IMR-90 (cell line): Measurements from ENCODE around the gene PMM1. TPM values are rescaled to one million over a fixed set of nuclear protein-coding genes. Genes with fewer than 3 reads are reported as not detected.

Source experiments
- ATAC-seq: fragments of 200-7000 bp; cut with Tn5 transposase; 2 replicates; pipeline ENCODE4 v1.9.1; 2020; ENCODE audit warnings: low read depth, mild to moderate bottlenecking, moderate library complexity
- BruUV-seq: library from RNA; stranded (reverse); fragments of 400-500 nt; replicated peaks from 2 replicates; lab custom pipeline; 2021; lab: Mats Ljungman, UMichigan
- CTCF ChIA-PET: fragments of 300-600 bp; formaldehyde crosslinking; extraction: SDS; loops from one replicate; lab custom pipeline; 2021; ENCODE audit warnings: antibody characterized with exemption; lab: Yijun Ruan, JAX
- POLR2A ChIA-PET: fragments of 300-600 bp; sonication (Branson Sonifier 250); formaldehyde crosslinking; loops from one replicate; lab custom pipeline; 2022; ENCODE audit warnings: antibody characterized with exemption; ENCODE audit not compliant: unreplicated experiment; lab: Charles Lee
- DNase-seq: peaks from one replicate; pipeline ENCODE4 v3.0.0; 2013
- H2AFZ ChIP-seq: replicated peaks from 2 replicates; pipeline ENCODE3; 2013; ENCODE audit warnings: low read length, mild to moderate bottlenecking; ENCODE audit not compliant: poor library complexity
- H2AK5ac ChIP-seq: 2 replicates; pipeline ENCODE4 v1.6.1; 2013; ENCODE audit warnings: low read depth, low read length, inconsistent platforms
- H2AK9ac ChIP-seq: replicated peaks from 2 replicates; pipeline ENCODE3; 2013; ENCODE audit warnings: mild to moderate bottlenecking, low read depth, low read length, moderate library complexity; ENCODE audit not compliant: poor library complexity
- H2BK120ac ChIP-seq: 2 replicates; pipeline ENCODE4 v1.6.1; 2013; ENCODE audit warnings: low read depth, low read length, inconsistent platforms
- H2BK15ac ChIP-seq: 3 replicates; pipeline ENCODE4 v1.6.1; 2013; ENCODE audit warnings: low read depth, low read length, inconsistent platforms
- H2BK20ac ChIP-seq: 2 replicates; pipeline ENCODE4 v1.6.1; 2013; ENCODE audit warnings: low read depth, mild to moderate bottlenecking, inconsistent platforms, low read length, moderate library complexity
- H2BK5ac ChIP-seq: 2 replicates; pipeline ENCODE4 v1.6.1; 2013; ENCODE audit warnings: mild to moderate bottlenecking, low read depth, low read length, inconsistent platforms; ENCODE audit not compliant: poor library complexity, severe bottlenecking
- H3K14ac ChIP-seq: replicated peaks from 2 replicates; pipeline ENCODE4 v1.6.1; 2013; ENCODE audit warnings: low read depth, low read length, inconsistent platforms
- H3K18ac ChIP-seq: 2 replicates; pipeline ENCODE4 v1.6.1; 2013; ENCODE audit warnings: low read depth, low read length, control low read depth
- H3K23ac ChIP-seq: 2 replicates; pipeline ENCODE4 v1.6.1; 2013; ENCODE audit warnings: low read depth, low read length, inconsistent platforms
- H3K27ac ChIP-seq: 2 replicates; pipeline ENCODE4 v1.5.1; 2013; ENCODE audit warnings: mild to moderate bottlenecking, control low read depth, low read length; ENCODE audit not compliant: insufficient read depth
- H3K27me3 ChIP-seq: 2 replicates; pipeline ENCODE4 v1.6.1; 2013; ENCODE audit warnings: low read length; ENCODE audit not compliant: control insufficient read depth, insufficient read depth
- H3K36me3 ChIP-seq: 2 replicates; pipeline ENCODE4 v1.6.1; 2013; ENCODE audit warnings: low read length, mixed read lengths; ENCODE audit not compliant: control insufficient read depth, insufficient read depth
- H3K4ac ChIP-seq: 2 replicates; pipeline ENCODE4 v1.6.1; 2013; ENCODE audit warnings: low read depth, low read length, inconsistent platforms
- H3K4me1 ChIP-seq: 2 replicates; pipeline ENCODE4 v1.6.1; 2013; ENCODE audit warnings: low read length, mixed read lengths; ENCODE audit not compliant: control insufficient read depth, insufficient read depth
- H3K4me2 ChIP-seq: 2 replicates; pipeline ENCODE4 v1.6.1; 2013; ENCODE audit warnings: low read depth, mild to moderate bottlenecking, control low read depth, low read length, moderate library complexity
- H3K4me3 ChIP-seq: 2 replicates; pipeline ENCODE4 v1.5.1; 2013; ENCODE audit warnings: low read depth, mild to moderate bottlenecking, control low read depth, low read length, moderate library complexity; ENCODE audit not compliant: insufficient read depth
- H3K56ac ChIP-seq: 2 replicates; pipeline ENCODE4 v1.6.1; 2013; ENCODE audit warnings: low read length, inconsistent platforms; ENCODE audit not compliant: insufficient read depth; ENCODE audit errors: extremely low read depth
- H3K79me1 ChIP-seq, 2 experiments: 2 replicates each; pipeline ENCODE4 v1.6.1; 2013; ENCODE audit warnings: low read length in 2 of 2, inconsistent platforms in 1 of 2, low read depth in 1 of 2
- H3K9ac ChIP-seq: 2 replicates; pipeline ENCODE4 v1.6.1; 2013; ENCODE audit warnings: low read depth, low read length, control low read depth
- H3K9me1 ChIP-seq: 2 replicates; pipeline ENCODE4 v1.6.1; 2013; ENCODE audit warnings: low read length, inconsistent platforms; ENCODE audit not compliant: insufficient read depth
- H3K9me3 ChIP-seq: 2 replicates; pipeline ENCODE4 v1.6.1; 2013; ENCODE audit warnings: low read length; ENCODE audit not compliant: control insufficient read depth, insufficient read depth
- H4K20me1 ChIP-seq: 2 replicates; pipeline ENCODE4 v1.6.1; 2013; ENCODE audit warnings: low read length, inconsistent platforms; ENCODE audit not compliant: insufficient read depth
- H4K5ac ChIP-seq: 2 replicates; pipeline ENCODE4 v1.6.1; 2013; ENCODE audit warnings: mild to moderate bottlenecking, low read depth, low read length, control low read depth
- H4K8ac ChIP-seq, 2 experiments: 2 replicates each; pipeline ENCODE4 v1.6.1; 2013; ENCODE audit warnings: low read depth in 2 of 2, low read length in 2 of 2, control low read depth in 1 of 2, inconsistent platforms in 1 of 2
- H4K91ac ChIP-seq: 2 replicates; pipeline ENCODE4 v1.6.1; 2013; ENCODE audit warnings: low read depth, low read length, inconsistent platforms; ENCODE audit not compliant: insufficient read depth
- CHD1 ChIP-seq: IDR thresholded peaks from 2 replicates; pipeline ENCODE4 v1.6.1; 2012; ENCODE audit warnings: low read depth, low read length, improper control_type of control experiment
- CTCF ChIP-seq: conservative IDR thresholded peaks from 2 replicates; pipeline ENCODE4 v1.5.1; 2012; ENCODE audit warnings: mild to moderate bottlenecking, low read depth, low read length, improper control_type of control experiment
- ELK1 ChIP-seq: fragments of 150-350 bp; IDR thresholded peaks from 2 replicates; pipeline ENCODE4 v1.6.1; 2016; ENCODE audit warnings: low read depth, mild to moderate bottlenecking, low read length, moderate library complexity, borderline replicate concordance
- MAFK ChIP-seq: IDR thresholded peaks from 2 replicates; pipeline ENCODE4 v1.6.1; 2012; ENCODE audit warnings: low read depth, low read length, improper control_type of control experiment
- NFE2L2 ChIP-seq: fragments of 150-350 bp; IDR thresholded peaks from 2 replicates; pipeline ENCODE4 v1.6.1; 2016; ENCODE audit warnings: low read depth, mild to moderate bottlenecking, low read length
- POLR2A ChIP-seq: IDR thresholded peaks from 2 replicates; pipeline ENCODE4 v1.6.1; 2012; ENCODE audit warnings: mild to moderate bottlenecking, low read depth, low read length
- RAD21 ChIP-seq: IDR thresholded peaks from 2 replicates; pipeline ENCODE4 v1.6.1; 2012; ENCODE audit warnings: low read length, improper control_type of control experiment
- RFX5 ChIP-seq: IDR thresholded peaks from 2 replicates; pipeline ENCODE4 v1.8.0; 2012; ENCODE audit warnings: low read depth, mild to moderate bottlenecking, low read length, moderate library complexity
- SMC3 ChIP-seq: fragments of 150-350 bp; IDR thresholded peaks from 2 replicates; pipeline ENCODE4 v1.6.1; 2016; ENCODE audit warnings: low read depth, mild to moderate bottlenecking, antibody characterized with exemption, low read length, moderate library complexity
- WGBS, 2 experiments: methylation state at CpG; one replicate each; pipeline versions ENCODE4 v1.1.5 to v1.1.7; 2013; ENCODE audit warnings: missing lambda C conversion rate in 2 of 2; ENCODE audit not compliant: insufficient read length in 1 of 2; ENCODE audit errors: extremely low coverage in 2 of 2; 5-methylcytosine and 5-hydroxymethylcytosine counted together
- dilution Hi-C: fragments of 300-500 bp; cut with HindIII; formaldehyde crosslinking; loops from one replicate; pipeline ENCODE4 v1.14.3; 2018; ENCODE audit warnings: low sequenced_read_pairs; ENCODE audit not compliant: unreplicated experiment
- in situ Hi-C: fragments of 300-500 bp; cut with MboI; formaldehyde crosslinking; loops from 3 replicates; pipeline ENCODE4 v1.14.3; 2019; ENCODE audit warnings: low sequenced_read_pairs, inconsistent platforms, mixed read lengths
- intact Hi-C: fragments of 100-400 bp; cut with micrococcal nuclease; formaldehyde crosslinking; loops from 2 replicates; pipeline ENCODE4 v1.10.0; 2022
- polyA plus RNA-seq, 3 experiments: library from polyadenylated mRNA; depleted of rRNA; stranded (reverse); fragments of >200 nt; gene quantifications; 2 replicates each; pipeline ENCODE4 v1.2.3, GENCODE V29; 2012; ENCODE audit warnings: low replicate concordance in 1 of 3
- total RNA-seq: library from RNA; depleted of rRNA; stranded (reverse); fragments of >200 nt; gene quantifications from 2 replicates; pipeline ENCODE4 v1.2.3, GENCODE V29; 2012

Gene PMM1
- total and polyA plus RNA-seq, 2 of the 4 experiments (the other 2 are of a cell fraction), result 22.8 to 92.8 TPM

GRCh38 chr22:41532908-41533825, 56.5 kb downstream of the PMM1 start:
- Histone ChIP-seq H3K9me3 (no peaks in the 10 kb centered on the region), H3K23ac (no peak overlapping the region), H4K5ac (no peak overlapping the region), H4K91ac (no peak overlapping the region), H4K20me1 (peaks cover 56% of the 10 kb centered on the region), H3K14ac (no peak overlapping the region), H2AK9ac (peak overlapping the region; percentile 96), H2BK20ac (no peak overlapping the region), H3K79me1 (peaks cover 17 to 61% of the 10 kb centered on the region in 2 experiments), H3K56ac (no peak overlapping the region), H3K27ac (no peak overlapping the region), H3K4me2 (no peak overlapping the region), H3K4me3 (no peak overlapping the region), H3K9me1 (0 out of 2 replicates have a peak, but pooled peaks cover 2% of the 10 kb centered on the region), H2AFZ (peak overlapping the region; percentile 26), H2AK5ac (peak overlapping the region; percentile 67; the same call in 1 of the 2 replicates), H3K27me3 (no peaks in the 10 kb centered on the region), H2BK15ac (no peak overlapping the region), H3K4me1 (no peaks in the 10 kb centered on the region), H2BK120ac (no peak overlapping the region), H2BK5ac (no peak overlapping the region), H3K9ac (no peak overlapping the region), H3K36me3 (peaks cover 49% of the 10 kb centered on the region), H4K8ac (no peak overlapping the region; a peak in 1 of 4 replicates), H3K4ac (no peak overlapping the region), H3K18ac (no peak overlapping the region)
- CTCF ChIA-PET, result interaction anchor here (0.9 kb wide), 1 partner anchor 130 kb away, joined by 5 read pairs; no protein-coding TSS in a partner anchor
- DNase-seq, result peak; percentile 58
- TF ChIP-seq ELK1 (no peak), CHD1 (no peak), CTCF (peak; percentile 68), MAFK (no peak), RFX5 (no peak), POLR2A (no peak), RAD21 (peak; percentile 57), SMC3 (peak; percentile 52; the same call in 1 of the 2 replicates), NFE2L2 (no peak)
- BruUV-seq, result no TSS peak
- ATAC-seq, result peak; percentile 68
- dilution Hi-C loops, result no loop called here
- intact Hi-C loops, result loop anchor here (1.0 kb wide), 1 partner anchor 64 kb away; no protein-coding TSS in a partner anchor
- POLR2A ChIA-PET, result no interaction called here
- WGBS, 2 experiments, result 46% methylated on average over 12 of the region's 19 CpGs; no CpG with 5 or more reads in 1 of the 2 experiments
- in situ Hi-C loops, result no loop called here
